HG03139 (cell line): ENCODE data around the gene GRAP2.
"Not testable (repeated sequence)": the region's sequence is repeated elsewhere in the genome, so short reads cannot be mapped to it uniquely, and the experiment has no call there.

Experiments used
- ATAC-seq: cut with Tn5 transposase; IDR thresholded peaks from one replicate; pipeline ENCODE4 v1.9.1; 2021; ENCODE audit not compliant: unreplicated experiment

GRAP2 gene

DNA sequence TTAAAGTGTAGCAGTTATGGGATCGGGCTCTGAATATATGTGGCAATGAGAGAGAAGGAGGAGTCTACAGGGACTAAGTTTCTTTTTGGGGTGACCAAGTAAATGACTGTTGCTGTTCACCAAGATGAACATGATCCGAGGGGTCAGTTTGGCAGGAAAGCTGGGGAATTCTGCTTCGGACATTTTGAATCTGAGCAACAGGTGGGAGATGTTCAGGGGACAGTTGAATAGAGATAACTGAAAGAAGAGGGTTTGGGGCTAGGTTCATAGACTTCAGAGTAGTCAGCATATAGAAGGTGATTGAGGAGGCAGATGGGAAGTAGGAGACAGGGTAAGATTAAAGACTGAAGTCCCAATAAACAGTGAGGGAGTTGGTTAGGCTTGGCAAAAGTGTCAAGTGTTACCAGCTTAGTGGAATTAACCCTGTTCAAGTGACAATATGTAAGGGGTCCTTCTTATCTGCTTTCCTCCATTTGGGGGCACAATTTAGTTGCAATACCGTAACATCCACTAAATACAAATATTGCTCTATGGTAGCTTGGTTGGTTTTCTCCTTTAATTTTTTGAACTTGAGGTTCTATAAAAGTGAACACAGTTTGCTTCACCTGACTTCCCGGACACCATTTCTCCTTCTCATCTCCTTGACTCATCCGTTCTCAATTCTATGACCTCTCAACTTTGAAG is 4.4 kb upstream of the GRAP2 start:
- ATAC-seq = no peak

- no peak for ATAC-seq
These were observed 3.0 kb upstream of the GRAP2 start for GRCh38 chr22:39897841-39898240.

DNA sequence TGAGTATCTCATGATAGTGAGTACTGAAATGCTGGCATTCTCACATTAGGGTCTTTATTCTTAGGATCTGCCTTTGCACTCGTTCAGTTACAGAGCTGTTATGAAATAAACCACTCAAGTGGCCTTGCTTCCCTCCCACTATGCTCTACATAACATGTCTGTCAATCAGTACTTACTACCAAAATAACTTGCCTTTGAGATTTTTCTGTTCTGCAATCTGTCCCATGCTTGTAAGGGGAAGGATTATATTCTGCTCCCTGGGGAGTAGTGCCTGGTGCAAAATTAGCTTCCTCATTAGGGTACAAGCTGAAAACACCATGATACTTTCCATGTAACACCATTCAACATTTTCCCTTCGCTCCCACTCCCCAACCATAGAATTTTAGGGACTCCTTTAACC is 1.9 kb upstream of the GRAP2 start:
- no peak for ATAC-seq

DNA sequence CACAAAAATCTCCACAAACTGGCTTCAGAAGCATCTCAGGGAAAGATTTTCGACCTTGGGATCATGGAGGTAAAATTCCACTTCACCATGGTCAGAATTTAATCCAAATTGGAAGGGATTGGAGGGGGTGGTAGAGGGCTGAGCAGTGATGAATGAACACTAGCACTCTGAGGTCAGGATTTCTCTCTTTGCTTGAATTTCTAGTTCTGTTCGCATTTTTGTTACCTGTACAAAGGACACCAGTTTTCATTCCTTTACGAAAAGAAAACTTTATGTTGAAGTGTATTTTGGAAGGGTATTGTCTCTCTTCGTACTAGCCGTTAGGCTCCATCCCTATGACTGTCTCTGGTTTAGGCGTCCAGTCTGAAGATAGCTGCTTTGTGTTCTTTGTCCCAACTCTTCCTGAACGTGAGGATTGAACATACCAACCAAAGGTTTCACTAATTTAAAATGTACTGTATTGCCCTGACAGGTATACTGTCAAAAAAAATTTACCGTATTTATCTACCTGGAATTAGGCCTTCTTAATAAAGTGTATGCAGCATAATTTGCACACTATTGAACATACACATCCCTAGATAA is 772 bp downstream of the GRAP2 start:
- no peak for ATAC-seq

GRCh38 chr22:39904024-39904423 is 3.1 kb downstream of the GRAP2 start:
- not testable (repeated sequence) for ATAC-seq

DNA sequence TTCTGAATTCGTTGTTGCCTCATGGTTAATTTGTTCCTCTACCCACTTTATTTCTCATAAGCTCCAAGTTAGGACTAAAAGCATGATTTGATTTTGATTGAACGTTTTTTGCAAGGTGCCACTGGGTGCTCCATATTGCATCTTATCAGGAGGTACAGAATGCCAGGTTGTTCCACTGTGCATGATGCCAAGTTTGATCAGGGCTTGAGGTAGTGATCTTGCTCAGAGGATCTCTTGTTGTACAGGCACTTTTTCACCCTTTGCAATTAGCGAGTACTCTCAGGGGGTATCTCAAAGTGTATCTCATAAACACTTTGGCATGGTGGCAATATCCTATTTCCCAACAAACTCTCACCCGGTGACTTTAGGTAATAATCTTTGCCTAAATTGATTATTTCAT is 4.0 kb downstream of the GRAP2 start:
- no peak for ATAC-seq

DNA sequence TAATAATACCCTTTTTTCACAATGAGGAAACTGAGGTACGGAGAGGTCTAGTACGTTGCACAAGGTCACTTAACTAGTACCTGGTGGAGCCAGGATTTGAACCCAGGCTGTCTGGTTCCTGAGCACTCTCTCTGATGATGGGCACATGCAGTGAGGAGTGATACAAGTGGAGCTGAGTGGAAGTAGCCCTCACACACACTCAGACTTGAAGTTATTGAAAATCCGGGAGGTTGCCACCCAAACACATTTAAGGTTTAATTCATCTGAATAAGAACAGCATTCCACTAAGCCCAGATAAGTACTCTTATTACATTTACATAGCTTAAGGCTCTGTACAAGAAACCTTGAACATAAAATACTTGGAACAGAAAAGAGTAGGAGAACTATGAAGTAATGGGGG is 4.8 kb downstream of the GRAP2 start:
- no peak for ATAC-seq

DNA sequence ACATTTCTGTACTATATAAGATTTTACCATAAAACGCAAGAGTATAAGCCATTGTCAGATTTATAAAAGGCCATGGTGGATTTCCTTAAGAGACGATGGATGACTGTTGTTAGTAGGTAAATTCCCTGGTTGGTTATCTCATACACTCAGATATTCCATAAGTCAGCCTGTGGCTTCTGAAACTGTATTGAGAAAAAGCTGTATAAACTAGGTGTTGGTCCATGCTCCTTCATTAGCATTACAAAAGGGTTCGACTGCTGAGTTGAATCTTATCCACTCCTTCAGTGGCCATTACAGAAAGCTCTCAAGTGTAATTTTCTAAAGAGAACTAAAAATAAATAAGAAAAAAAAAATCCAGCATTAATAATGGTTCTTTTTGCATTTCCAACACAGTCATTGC is 5.3 kb downstream of the GRAP2 start:
- no peak for ATAC-seq

DNA sequence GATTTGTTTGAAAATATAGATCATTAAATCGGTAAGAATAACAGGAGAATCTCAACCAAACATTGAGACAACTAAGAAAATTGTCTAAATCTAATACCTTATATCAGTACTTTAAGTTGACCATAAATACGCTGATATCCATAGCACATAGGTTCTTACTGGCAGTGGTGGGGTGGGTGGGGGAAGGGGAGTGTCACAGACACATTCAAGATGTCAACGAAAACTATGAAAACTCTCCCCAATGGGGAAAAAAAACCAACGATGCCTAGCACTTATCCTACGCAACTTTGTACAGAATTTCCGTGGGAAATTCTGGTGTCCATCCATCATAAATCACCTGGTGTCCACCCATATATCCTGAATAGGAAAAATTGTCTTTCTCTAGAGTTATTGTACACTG is 6.2 kb downstream of the GRAP2 start:
- ATAC-seq = no peak

GRCh38 chr22:39907605-39908097 is 6.8 kb downstream of the GRAP2 start:
- ATAC-seq = no peak

- no peak for ATAC-seq
These were observed 7.3 kb downstream of the GRAP2 start for GRCh38 chr22:39908136-39908535.

- no peak for ATAC-seq
These were observed 7.9 kb downstream of the GRAP2 start for GRCh38 chr22:39908737-39909136.

- ATAC-seq = no peak
These were observed 10.2 kb downstream of the GRAP2 start for GRCh38 chr22:39910876-39911613.

GRCh38 chr22:39913321-39913720 is 12.4 kb downstream of the GRAP2 start:
- no peak for ATAC-seq

GRCh38 chr22:39913886-39914285 is 13.0 kb downstream of the GRAP2 start:
- ATAC-seq = no peak

GRCh38 chr22:39914584-39914983 is 13.7 kb downstream of the GRAP2 start:
- ATAC-seq = no peak

GRCh38 chr22:39915295-39915726 is 14.4 kb downstream of the GRAP2 start:
- ATAC-seq = no peak

DNA sequence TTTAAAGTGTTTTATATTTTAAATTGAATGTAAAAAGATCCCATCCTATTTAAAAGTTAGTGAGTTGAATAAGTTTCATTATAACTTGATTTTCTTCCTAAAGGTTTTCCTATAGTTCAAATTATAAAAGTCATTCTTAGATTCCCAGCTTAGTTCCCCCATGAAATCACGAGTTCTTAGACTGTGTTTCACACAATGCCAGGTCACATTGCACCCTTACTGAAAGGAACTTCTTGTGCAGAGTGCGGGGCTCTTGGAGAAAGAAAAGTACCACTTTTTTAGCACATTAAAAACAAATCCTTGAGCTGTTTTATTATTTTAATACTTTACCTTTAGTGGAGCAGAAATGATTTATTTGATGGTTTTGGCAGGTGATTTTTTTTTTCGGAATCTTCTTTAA is 15.6 kb downstream of the GRAP2 start:
- ATAC-seq = no peak

GRCh38 chr22:39917197-39917643 is 16.3 kb downstream of the GRAP2 start:
- no peak for ATAC-seq

- no peak for ATAC-seq
These were observed 17.1 kb downstream of the GRAP2 start for GRCh38 chr22:39917776-39918495.

DNA sequence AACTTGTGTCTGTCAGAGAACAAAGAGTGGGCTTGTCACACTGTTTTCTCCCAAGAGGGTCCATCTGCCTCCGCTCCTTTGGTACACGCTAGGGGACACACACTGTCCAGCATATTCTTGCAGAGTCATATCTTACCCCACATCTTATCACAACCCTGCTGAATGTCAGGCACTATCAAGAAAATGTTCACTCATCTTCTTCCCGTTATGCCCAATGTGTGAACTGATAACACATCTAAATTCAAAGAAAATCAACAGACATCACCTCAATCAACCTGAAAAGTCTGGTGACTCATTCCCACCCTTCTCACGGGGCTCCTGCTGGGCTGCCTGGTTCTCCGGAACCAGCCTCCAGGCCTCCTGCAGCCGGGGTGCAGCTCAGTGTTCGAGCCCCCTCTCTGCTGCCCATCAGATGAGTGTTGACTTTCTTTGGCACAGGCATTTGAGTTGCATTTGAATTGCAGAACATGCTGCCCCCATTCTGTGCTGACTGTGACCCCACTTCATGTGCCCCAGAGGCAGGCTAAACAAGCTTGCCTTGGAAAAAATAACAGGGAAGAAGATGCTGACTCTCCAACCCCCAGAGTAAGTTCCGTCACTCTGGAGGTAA is 19.4 kb downstream of the GRAP2 start:
- no peak for ATAC-seq
